Forelimb muscle (tissue), 1 donor: Measurements from ENCODE around the gene KIRREL2. TPM values are rescaled to one million over a fixed set of nuclear protein-coding genes. Genes with fewer than 3 reads are reported as not detected.
"Not testable (repeated sequence)": the region's sequence is repeated elsewhere in the genome, so short reads cannot be mapped to it uniquely, and the experiment has no call there.

ENCODE experiments used
- DNase-seq: peaks from one replicate; pipeline ENCODE4 v3.0.0-alpha.2; 2013; ENCODE audit warnings: low read depth
- polyA plus RNA-seq: library from polyadenylated mRNA; unstranded; fragments of 120-200 nt; gene quantifications from one replicate; pipeline ENCODE4 v1.2.1, GENCODE V29; 2013; ENCODE audit not compliant: insufficient read length

KIRREL2 gene
- polyA plus RNA-seq, 1 donor, result 0.28 TPM

DNA sequence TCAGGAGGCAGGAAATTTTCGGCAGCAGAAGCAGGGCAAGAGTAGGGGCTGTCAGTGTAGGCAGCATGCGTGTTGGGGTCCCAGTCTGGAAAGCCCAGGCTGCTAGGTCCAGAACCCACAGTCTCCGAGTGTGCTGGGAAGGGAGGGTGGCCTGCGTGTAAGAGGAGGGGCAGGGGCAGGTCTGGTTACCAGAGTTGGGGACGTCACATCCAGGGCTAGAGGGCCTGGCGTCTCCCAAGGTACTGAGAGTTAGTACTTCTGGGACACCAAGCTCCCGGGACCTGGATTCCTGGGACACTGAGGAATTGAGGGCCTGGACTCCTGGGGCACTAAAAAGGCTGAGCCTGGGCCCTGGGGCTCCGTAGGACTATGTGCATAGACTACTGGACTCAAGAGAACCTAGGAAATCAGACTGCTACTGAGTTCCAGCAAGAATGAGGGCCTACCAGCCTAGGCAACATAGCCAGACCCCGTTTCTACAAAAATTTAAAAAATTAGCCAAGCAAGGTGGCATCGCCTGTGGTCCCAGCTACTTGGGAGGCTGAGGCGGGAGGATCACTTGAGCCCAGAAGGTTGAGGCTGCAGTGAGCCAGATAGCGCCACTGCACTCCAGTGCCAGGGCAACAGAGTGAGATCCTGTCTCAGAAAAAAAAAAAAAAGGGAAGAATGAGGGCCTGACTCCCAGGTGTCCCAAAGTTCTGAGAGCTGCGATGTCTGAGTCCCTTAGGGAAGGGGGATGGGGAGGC, 41.2 kb downstream of the KIRREL2 start:
- no peak for DNase-seq

DNA sequence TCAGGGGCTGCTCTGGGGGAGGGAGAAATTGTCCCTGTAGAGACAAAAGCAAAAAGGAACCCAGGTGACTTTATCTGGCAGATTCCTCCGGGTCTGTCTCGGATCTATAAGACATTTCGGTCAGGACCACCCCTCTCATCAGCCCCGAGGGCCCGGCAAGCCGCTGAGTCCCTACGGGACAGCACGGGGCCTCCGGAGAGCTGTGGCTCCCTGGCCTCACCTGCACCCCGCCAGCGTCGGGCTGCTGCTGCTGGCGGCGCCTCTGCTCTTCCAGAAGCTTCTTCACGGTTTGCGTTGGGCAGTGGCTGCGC, 41.7 kb downstream of the KIRREL2 start:
- no peak for DNase-seq

DNA sequence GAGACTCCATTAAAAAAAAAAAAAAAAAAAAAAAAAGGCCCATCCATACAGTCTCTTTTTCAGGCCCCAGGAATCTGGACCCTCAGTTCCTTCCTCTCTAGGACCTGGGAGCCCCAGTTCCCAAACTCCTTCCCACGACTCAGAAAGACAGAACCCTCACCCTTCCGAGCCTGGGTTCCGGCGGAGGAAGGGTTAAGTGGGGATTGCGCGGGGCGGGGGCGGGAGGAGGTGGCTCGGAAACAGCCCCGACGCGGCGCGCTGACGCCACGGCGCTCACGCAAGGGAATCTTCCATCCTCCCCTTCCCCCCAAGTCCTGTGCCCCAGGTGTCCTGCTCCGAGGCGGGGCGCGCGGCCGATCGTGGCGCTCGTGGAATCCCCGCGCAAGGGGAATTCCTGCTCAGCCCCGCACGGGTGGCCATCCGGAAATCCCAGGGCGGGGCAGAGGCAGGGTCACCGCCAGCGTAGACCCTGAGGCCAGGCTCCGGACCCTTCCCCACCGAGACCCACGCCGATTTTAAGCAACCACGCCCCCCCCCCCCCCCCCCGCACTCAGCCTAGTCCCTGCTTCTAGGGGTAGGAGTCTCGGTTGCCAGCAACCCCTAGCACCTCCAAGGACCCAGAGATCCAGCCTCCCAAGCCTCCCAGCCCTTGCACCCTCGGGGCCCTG, 43.0 kb downstream of the KIRREL2 start:
- DNase-seq, result no peak

DNA sequence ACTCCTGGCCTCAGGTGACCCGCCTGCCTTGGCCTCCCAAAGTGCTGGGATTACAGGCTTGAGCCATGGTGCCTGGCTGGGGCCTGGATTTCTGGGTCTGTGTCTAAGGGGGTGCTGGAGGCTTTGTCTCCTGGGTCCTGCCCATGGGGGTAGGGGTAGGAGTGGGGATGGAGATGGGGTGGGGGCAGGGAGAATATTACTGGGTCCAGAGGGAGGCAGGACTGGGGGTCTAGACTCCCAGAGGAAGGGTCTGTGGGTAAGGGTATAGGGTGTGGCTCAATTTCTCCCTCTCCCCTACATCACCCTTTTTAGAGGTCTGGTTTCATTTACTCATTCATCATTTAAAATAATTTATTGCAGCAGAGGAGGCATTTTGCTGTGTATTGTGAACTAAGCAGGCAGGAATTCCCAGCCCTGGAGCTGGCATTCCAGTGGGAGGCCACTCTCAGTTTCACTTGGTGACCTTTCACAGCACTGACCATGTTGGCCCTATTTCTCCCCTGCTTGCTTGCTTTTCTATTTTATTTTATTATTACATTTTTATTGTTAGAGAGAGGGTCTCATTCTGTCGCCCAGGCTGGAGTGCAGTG, 44.4 kb downstream of the KIRREL2 start:
- no peak for DNase-seq

DNA sequence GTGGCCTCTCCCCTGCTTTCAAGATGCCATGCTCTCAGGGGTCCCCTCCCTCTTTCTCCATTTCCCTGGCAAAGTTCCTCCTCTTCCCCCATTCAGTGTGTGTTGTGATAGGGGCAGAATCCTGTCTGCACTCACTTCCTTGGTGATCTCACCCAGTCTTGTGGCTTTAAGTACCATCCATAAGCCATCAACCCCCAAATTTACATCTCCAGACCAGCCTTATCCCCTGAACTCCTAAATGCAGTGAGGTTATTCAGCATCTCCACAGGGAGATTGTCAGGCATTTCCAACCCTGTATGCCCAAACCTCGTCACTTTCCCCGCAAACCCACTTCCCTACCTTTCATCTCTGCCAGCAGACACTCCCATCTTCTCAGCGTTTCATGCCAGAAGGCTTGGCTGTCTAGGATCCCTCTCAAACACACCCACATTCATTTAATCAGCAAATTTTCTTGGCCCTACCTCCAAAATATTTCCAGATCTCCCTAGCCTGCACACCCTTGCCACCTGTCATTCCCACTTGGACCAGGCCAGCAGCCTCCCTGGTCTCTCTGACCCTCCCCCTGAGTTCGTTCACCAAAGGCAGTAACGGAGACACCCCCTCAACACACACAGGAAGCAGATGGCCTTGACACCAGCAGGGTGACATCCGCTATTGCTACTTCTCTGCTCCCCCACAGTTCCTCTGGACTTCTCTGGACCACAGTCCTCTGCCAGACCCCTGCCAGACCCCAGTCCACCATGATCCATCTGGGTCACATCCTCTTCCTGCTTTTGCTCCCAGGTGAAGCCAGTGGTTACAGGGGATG, 45.3 kb downstream of the KIRREL2 start, which contains the start of gene HCST:
TSS of gene HCST (plus strand) at position 676 of the 808 bp plus-strand sequence. CDS start at position 741, 65 bp downstream.
- no peak for DNase-seq

DNA sequence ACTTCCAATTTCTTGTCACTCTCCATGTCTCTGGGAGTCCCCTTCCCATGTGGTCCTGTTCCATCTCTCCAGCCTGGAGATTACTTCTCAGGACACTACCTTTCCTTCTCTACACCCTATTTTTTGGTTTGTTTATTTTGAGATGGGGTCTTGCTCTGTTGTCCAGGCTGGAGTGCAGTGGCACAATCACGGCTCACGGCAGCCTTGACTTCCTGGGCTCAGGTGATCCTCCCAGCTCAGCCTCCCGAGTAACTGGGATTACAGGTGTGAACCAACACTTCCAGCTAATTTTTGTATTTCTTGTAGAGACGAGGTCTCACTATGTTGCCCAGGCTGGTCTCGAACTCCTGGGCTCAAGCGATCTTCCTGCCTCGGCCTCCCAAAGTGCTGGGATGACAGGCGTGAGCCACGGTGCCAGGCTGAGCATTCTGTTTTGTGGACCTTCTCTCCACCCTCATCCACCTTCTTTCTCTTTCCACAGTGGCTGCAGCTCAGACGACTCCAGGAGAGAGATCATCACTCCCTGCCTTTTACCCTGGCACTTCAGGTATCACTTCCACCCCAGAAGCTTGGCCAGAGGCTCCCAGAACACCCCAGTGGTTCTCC, 46.3 kb downstream of the KIRREL2 start:
- no peak for DNase-seq

DNA sequence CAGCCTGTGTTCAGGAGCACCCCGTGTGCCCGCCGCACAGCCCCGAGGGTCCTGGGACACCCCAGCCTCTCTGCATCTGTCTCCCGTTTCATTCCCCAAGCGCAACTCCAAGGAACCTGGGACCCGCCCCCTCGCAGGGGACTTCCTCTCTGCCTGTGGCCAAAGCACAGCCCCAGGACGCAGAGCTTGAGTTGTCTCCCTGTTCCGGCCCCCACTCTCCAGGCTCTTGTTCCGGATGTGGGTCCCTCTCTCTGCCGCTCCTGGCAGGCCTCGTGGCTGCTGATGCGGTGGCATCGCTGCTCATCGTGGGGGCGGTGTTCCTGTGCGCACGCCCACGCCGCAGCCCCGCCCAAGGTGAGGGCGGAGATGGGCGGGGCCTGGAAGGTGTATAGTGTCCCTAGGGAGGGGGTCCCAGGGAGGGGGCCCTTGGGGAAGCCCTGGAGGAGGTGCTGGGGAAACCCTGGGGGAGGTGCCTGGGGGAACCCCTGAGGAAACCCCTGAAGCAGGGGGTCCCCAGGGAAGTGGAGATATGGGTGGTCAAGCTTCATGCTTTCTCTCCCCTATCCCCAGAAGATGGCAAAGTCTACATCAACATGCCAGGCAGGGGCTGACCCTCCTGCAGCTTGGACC, 47.0 kb downstream of the KIRREL2 start:
- no peak for DNase-seq

DNA sequence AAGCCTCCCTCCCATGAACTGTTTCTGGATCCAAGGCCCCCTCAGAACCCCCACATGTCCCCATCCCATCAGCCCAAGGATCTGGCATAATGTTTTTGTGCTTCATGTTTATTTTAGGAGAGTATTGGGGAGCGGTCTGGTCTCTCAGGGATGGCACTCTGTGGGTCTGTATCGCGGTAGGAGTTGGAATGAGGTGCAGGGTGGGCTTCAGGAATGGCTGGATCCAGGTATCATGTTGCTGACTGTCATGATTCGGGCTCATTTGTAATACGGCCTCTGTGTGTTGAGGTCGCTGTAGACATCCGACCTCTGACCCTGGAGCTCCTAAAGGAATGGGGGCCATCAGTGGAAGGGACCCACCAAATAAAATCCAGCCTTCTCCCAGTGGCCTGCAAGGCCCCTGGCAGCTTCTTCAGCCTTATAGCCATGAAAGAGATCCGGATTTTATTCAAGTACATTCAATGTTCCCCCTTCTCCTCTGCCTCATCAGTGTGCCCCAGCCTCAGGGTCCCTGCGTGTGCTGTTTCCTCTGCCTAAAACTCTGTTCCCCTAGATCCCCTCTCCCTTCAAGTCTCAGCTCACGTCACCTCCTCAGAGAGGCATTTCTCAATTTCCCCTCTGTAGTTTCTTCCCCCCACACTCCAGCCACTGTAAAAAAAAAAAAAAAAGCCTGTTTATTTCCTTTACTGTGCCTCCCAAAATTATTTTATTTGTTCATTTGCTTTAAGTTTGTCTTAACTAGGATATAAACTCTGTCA, 47.8 kb downstream of the KIRREL2 start:
- no peak for DNase-seq

DNA sequence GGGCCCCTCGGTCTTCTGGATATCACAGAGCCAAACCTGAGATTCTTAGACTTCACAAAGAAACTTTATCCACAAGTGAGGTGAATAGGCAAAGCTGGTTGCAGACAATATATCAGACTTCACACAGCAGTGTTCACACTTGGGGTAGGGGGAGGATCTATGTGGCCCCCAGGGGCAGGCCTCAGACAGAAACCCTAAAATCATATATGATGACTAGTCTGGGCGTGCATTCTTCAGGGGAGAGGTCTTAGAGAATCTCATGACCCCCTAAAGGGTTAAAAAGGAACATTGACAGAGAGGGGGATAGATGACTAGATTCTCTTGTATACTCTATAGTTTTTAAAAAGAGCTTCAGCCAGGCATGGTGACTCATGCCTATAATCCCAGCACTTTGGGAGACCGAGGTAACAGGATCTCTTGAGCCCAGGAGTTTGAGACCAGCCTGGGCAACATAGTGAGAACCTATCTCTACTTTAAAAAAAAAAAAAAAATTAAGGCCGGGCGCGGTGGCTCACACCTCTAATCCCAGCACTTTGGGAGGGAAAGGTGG, 48.5 kb downstream of the KIRREL2 start:
- no peak for DNase-seq

DNA sequence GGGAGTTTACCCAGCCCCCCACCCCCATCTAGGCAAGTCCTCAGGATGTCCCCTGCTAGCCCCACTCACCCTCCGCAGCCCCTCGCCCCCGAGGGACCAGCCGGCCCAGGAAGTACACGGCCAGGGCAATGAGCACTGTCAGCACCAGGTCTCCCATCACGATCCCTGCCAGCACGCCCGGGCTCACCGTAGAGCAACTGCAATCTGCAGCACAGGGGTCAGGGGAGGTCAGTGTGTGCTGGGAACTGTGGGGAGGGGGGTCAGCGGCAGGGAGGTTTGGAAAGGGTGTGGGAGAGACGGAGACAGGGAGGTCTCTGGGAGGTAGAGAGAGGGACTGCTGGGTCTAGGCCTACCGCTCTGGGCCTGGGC, 50.6 kb downstream of the KIRREL2 start:
- no peak for DNase-seq

DNA sequence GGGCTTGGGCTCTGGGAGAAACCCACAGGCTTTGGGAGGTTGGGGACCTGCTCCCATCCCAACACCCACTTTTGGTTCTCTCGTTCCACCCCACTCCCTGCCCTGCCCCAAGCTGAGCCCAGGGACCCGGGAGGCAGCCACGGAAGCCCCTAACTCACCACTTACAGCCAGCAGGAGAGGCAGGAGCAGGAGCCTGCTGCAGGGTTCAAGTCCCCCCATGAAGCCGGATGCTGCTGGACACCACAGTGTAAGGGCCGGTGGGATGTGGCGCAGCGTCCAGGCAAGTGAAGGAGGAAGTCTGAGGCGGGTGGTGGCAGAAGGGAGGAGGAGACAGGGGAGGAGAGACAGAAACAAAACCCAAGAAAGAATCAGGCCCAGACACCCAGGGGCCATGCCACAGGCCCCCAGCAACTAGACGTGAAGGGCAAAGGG, 51.3 kb downstream of the KIRREL2 start, which contains the start of gene TYROBP:
TSS of gene TYROBP (minus strand) at position 286 of the 432 bp plus-strand sequence. CDS start at position 219, 67 bp downstream.
- no peak for DNase-seq

DNA sequence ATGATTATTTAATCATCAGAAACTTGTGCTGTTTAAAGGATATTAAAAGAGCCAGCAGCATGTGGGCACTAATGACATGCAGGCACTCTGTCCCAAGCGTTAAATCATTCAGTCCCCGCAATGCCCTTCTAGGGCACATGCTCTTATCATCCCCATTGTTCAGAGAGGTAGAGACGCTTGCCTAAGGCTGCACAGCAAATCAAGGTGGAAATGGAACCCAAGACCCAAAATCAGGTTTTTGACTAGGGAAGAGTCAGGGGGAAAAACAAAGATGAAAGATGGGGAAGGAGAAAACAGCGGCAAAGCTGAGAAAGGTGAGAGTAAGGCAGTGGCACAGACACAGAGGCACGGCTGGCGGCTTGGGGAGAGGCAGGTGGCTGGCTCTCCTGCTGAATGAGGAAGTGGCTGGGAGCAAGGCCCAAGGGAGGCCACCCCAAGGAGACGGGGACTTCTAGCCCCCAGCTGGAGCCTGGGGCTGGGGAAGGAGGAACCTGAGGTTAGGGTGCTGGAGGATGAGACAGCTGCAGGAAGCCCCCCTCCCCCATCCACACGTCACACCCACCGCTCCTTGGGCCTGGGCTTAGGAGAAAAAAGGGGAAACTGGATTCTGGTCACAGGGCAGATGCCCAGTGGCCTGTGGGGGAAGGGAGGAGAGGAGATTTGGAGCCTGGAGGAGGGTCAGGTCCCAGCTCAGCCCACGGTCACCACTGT, 52.4 kb downstream of the KIRREL2 start:
- no peak for DNase-seq

DNA sequence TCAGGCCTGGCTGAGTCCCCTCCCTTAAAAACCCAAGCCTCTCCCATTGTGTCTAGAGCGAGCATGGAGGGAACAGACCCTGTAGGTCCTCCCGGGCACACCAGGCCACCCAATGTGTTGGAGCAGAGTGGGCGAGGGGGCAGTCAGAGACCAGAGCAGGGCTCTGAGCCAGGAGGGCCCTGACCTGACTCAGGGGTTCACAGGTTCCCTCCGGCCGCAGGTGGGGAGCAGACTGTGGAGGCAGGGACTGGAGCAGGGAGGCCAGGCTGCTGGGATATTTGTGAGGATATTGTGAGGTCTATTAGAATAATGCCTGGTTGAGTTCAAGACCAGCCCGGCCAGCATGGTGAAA, 52.9 kb downstream of the KIRREL2 start:
- no peak for DNase-seq

DNA sequence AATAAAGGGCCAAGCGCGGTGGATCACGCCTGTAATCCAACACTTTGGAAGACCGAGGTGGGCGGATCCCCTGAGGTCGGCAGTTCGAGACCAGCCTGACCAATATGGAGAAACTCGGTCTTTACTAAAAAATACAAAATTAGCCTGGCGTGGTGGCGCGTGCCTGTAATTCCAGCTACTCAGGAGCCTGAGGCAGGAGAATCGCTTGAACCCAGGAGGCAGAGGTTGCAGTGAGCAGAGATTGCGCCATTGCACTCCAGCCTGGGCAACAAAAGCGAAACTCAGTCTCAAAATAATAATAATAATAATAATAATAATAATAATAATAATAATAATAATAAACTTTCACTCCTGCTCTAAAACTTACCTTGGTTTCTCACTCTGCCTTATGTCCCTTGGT, 53.6 kb downstream of the KIRREL2 start:
- not testable (repeated sequence) for DNase-seq

DNA sequence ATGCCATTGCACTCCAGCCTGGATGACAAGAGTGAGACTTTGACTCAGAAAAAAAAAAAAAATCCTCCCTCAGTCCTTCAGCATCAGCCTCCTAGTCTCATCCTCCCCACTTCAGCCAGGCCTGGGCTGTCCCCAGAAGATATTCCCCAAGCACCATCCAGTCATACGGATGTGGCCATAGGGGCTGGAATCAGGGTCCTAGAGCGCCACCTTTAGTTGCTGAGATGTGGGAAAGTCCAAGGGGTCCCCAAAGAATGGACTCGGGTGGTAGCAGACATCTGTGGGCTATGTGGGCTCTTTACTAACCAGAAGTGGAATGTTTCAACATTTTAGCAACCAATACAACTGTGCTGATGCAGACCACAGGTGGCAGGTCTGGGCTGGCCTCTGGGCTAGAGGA, 54.5 kb downstream of the KIRREL2 start:
- no peak for DNase-seq

DNA sequence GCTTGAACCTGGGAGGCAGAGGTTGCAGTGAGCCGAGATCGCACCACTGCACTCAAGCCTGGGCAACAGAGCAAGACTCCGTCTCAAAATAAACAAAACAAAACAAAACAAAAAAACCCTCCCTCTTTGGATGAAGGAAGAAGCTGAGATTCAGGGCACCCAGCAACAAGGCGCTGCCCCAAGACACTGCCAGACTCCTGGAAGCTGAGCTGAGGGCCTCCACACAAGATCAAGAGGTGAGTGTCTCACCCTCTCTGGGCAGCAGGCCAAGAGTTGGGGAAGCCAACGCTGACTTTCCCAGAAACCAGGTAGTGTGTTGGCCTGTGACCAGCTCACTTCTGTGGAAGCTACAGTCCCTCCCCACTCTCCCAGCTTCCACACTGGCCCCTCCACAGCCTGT, 55.1 kb downstream of the KIRREL2 start:
- DNase-seq, result no peak

DNA sequence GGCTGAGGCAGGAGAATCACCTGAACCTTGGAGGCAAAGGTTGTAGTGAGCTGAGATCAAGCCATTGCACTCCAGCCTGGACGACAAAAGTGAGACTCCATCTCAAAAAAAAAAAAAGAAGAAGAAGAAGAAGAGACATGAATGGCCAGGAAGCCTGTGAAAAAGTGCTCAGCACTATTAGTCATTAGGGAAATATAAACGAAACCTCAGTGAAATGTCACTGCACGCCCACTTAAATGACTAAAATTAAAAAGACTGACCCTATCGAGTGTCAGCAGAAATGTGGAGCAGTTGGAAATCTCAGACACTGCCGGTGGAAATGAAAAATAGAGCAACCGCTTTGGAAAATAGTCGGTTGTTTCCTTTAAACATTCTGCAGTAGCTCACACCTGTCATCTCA, 56.9 kb downstream of the KIRREL2 start:
- DNase-seq, result no peak

DNA sequence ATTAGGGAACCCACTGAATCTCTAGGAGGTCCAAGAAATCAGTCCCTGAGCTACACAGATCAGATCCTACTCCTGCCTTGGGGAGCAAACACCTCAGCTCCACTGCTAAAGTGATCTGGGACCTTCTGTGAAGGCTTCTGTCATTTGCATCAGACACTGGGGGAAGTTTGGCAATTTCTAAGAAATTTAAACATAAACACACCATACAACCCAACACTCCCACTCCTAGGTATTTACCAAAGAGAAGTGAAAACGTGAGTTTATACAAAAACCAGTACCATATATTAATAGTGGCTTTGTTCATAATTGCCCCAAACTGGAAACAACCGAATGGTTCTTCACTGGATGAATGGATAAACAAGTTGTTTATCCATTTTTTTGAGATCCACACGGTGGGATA, 58.7 kb downstream of the KIRREL2 start:
- DNase-seq, result no peak
